Mammary epithelial cell (primary cell): ENCODE data around the gene PRKD1.

Experiments used
- CTCF ChIP-seq, 2 donors: IDR thresholded peaks in 1 of 2; conservative IDR thresholded peaks in 1 of 2; 2 replicates each; pipeline ENCODE4 v1.5.1; 2011 to 2012; ENCODE audit warnings: inconsistent platforms in 2 of 2, low read length in 2 of 2, mild to moderate bottlenecking in 2 of 2, control low read depth in 1 of 2, low read depth in 1 of 2; ENCODE audit not compliant: insufficient read depth in 1 of 2; ENCODE audit errors: extremely low read depth in 1 of 2
- EZH2 ChIP-seq: IDR thresholded peaks from 2 replicates; pipeline ENCODE4 v1.6.1; 2012; ENCODE audit warnings: low read length, inconsistent platforms, borderline replicate concordance

DNA sequence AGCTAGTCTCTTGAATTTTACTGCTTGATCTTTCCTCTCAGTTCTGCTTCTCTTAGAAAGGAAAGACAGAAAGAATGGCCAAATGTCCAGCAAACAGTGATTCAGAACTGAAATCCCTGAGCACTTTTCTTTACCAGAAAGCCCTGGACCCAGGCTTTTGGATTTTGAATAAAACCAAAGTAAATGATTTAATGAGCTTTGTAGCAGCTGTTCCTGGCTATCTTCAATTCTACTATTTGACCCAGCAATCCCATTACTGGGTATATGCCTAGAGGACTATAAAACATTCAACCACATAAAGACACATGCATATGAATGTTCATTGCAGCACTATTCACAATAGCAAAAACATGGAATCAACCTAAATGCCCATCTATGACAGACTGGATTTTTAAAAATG, 187.2 kb downstream of the PRKD1 start:
- TF ChIP-seq CTCF (conservative IDR thresholded peaks at IDR 0.05 in 1 of 2, IDR thresholded peaks at IDR 0.05 in 1 of 2; ENCODE audit: extremely low read depth in 1 of 2, insufficient read depth in 1 of 2, low read depth in 1 of 2, low read length in 2 of 2), result no peak
- no peak for TF ChIP-seq EZH2
